DMS 273 (cell line): ENCODE measurements around the gene LRBA.

Experiments used
- DNase-seq: peaks from one replicate; lab custom pipeline; 2025; ENCODE audit not compliant: unreplicated experiment; lab: John Stamatoyannopoulos, UW

The LRBA gene

GRCh38 chr4:150818661-150819060 lies 196.4 kb downstream of the LRBA start:
- no peak for DNase-seq

GRCh38 chr4:150817804-150818528 lies 197.1 kb downstream of the LRBA start:
- no peak for DNase-seq

GRCh38 chr4:150817017-150817416 lies 198.1 kb downstream of the LRBA start:
- no peak for DNase-seq

GRCh38 chr4:150816491-150816890 lies 198.6 kb downstream of the LRBA start:
- DNase-seq, result no peak

GRCh38 chr4:150814873-150815272 lies 200.2 kb downstream of the LRBA start:
- DNase-seq, result no peak

- DNase-seq, result no peak
These were observed 209.7 kb downstream of the LRBA start for GRCh38 chr4:150805183-150806025.

GRCh38 chr4:150801833-150802232 lies 213.3 kb downstream of the LRBA start:
- no peak for DNase-seq

GRCh38 chr4:150799207-150799606 lies 215.9 kb downstream of the LRBA start:
- DNase-seq, result no peak

- no peak for DNase-seq
These were observed 220.4 kb downstream of the LRBA start for GRCh38 chr4:150794706-150795105.

- DNase-seq, result no peak
These were observed 225.2 kb downstream of the LRBA start for GRCh38 chr4:150789864-150790263.

GRCh38 chr4:150784939-150785338 lies 230.1 kb downstream of the LRBA start:
- DNase-seq, result no peak

- peak; percentile 25 for DNase-seq
These were observed 230.8 kb downstream of the LRBA start for GRCh38 chr4:150784305-150784704.

- peak; percentile 34 for DNase-seq
These were observed 232.2 kb downstream of the LRBA start for GRCh38 chr4:150782921-150783320.

- DNase-seq, result peak; percentile 70
These were observed 232.8 kb downstream of the LRBA start for GRCh38 chr4:150782311-150782710.

GRCh38 chr4:150781191-150781590 lies 233.9 kb downstream of the LRBA start:
- no peak for DNase-seq

- DNase-seq, result no peak
These were observed 235.4 kb downstream of the LRBA start for GRCh38 chr4:150779707-150780106.

- DNase-seq, result no peak
These were observed 241.2 kb downstream of the LRBA start for GRCh38 chr4:150773729-150774449.

- no peak for DNase-seq
These were observed 242.1 kb downstream of the LRBA start for GRCh38 chr4:150773032-150773431.

GRCh38 chr4:150771382-150771781 lies 243.7 kb downstream of the LRBA start:
- no peak for DNase-seq

GRCh38 chr4:150769845-150770244 lies 245.2 kb downstream of the LRBA start:
- no peak for DNase-seq

- no peak for DNase-seq
These were observed 245.8 kb downstream of the LRBA start for GRCh38 chr4:150769248-150769647.

GRCh38 chr4:150768497-150768896 lies 246.6 kb downstream of the LRBA start:
- no peak for DNase-seq
